ENCODE results near the gene LCTL. TPM values are rescaled to one million over a fixed set of nuclear protein-coding genes. Genes with fewer than 3 reads are reported as not detected.

LCTL gene
- total RNA-seq, 1 experiment from 2014 or later, result not detected

DNA sequence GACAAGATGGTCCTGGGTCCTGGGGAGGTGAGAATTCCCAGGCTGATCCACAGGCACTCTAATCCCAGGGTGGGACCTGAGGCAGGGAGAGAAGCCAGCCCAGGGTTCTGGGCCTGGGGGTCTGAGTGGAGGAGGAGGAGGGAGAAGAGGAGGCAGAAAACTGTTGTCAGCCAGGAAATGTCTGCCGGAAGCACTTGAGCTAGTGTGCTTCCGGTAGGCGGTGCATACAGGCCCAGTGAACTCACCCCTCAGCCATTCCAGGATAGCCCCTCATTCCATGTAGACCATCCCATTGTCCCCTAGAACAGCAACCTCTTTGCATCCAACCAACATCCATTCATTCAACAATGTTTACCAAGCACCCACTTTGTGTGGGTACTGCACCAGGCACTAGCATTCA is 47.9 kb upstream of the LCTL start:
- intact Hi-C loops (cut with micrococcal nuclease; ENCODE audit: unreplicated experiment), result no loop called here
- no peaks in the 10 kb centered on the region for H3K36me3 ChIP-seq (ENCODE audit: insufficient read depth, low read length, poor library complexity, severe bottlenecking)
- TF ChIP-seq, protein P1, sequence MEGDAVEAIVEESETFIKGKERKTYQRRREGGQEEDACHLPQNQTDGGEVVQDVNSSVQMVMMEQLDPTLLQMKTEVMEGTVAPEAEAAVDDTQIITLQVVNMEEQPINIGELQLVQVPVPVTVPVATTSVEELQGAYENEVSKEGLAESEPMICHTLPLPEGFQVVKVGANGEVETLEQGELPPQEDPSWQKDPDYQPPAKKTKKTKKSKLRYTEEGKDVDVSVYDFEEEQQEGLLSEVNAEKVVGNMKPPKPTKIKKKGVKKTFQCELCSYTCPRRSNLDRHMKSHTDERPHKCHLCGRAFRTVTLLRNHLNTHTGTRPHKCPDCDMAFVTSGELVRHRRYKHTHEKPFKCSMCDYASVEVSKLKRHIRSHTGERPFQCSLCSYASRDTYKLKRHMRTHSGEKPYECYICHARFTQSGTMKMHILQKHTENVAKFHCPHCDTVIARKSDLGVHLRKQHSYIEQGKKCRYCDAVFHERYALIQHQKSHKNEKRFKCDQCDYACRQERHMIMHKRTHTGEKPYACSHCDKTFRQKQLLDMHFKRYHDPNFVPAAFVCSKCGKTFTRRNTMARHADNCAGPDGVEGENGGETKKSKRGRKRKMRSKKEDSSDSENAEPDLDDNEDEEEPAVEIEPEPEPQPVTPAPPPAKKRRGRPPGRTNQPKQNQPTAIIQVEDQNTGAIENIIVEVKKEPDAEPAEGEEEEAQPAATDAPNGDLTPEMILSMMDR (conservative IDR thresholded peaks at IDR 0.05; ENCODE audit: low read depth, low read length), result no peak
- no peak for TF ChIP-seq EZH2 (IDR thresholded peaks at IDR 0.05; ENCODE audit: borderline replicate concordance, low read depth, low read length, poor library complexity, severe bottlenecking)
- POLR2A ChIA-PET (ENCODE audit: low non-redundant PET), result no interaction called here
- DNase-seq (ENCODE audit: low spot score), result no peak
- H3K27ac ChIP-seq (ENCODE audit: low read depth, low read length, poor library complexity, severe bottlenecking), result no peak overlapping the region
- no peak overlapping the region for H3K4me3 ChIP-seq (ENCODE audit: low read depth, low read length, poor library complexity, severe bottlenecking)
- H3K4me1 ChIP-seq (ENCODE audit: insufficient read depth, low read length, poor library complexity, severe bottlenecking), result no peaks in the 10 kb centered on the region
- CTCF ChIA-PET, result no interaction called here
- H3K27me3 ChIP-seq (replicated peaks; ENCODE audit: insufficient read depth, low read depth, low read length, poor library complexity), result no peaks in the 10 kb centered on the region
- no peaks in the 10 kb centered on the region for H3K9me3 ChIP-seq (ENCODE audit: low read depth, low read length, poor library complexity, severe bottlenecking)
- BruUV-seq (replicated peaks), result no TSS peak

DNA sequence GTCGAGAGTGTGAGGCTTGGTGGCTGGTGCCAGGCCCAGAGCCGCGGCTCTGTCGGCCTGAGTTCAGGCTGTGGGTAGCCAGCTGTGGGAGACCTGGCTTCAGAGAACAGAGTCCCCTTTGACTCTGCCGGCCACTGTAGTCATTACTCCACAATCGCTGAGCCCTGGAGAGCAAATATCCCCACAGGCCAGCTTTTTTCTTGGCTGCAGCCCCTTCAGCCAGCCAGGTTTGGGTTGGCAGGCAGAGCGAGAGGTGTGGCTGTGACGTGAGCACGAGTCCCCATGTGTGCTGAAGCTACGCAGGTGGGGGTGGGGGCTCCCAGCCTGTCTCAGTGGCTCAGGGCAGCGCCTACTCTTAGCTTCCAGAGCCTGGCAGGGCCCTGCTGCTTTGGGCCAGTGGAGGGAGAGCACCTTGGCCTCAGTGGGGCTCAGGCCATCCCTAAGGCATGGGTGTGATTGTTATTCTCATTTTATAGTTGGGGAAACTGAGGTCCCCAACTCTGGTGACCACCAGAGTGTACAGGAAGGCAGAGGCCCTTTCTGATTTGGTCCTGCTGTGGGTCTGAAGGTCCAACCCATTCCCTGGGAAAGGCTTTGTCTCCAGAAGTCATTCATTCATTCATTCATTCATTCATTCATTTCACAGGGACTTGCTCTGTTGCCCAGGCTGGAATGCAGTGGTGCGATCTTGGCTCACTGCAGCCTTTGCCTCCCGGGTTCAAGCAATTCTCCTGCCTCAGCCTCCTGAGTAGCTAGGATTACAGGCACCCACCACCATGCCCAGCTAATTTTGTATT is 45.7 kb upstream of the LCTL start:
- intact Hi-C loops (cut with micrococcal nuclease; ENCODE audit: unreplicated experiment), result no loop called here
- no peaks in the 10 kb centered on the region for H3K27me3 ChIP-seq (replicated peaks; ENCODE audit: insufficient read depth, low read depth, low read length, poor library complexity)
- CTCF ChIA-PET, result interaction anchor here (1.2 kb wide), 1 partner anchor 240 kb away, joined by 3 read pairs; no protein-coding TSS in a partner anchor
- H3K9me3 ChIP-seq (ENCODE audit: low read depth, low read length, poor library complexity, severe bottlenecking), result no peaks in the 10 kb centered on the region
- no peaks in the 10 kb centered on the region for H3K36me3 ChIP-seq (ENCODE audit: insufficient read depth, low read length, poor library complexity, severe bottlenecking)
- no peak overlapping the region for H3K27ac ChIP-seq (ENCODE audit: low read depth, low read length, poor library complexity, severe bottlenecking)
- POLR2A ChIA-PET (ENCODE audit: low non-redundant PET), result no interaction called here
- H3K4me1 ChIP-seq (ENCODE audit: insufficient read depth, low read length, poor library complexity, severe bottlenecking), result no peaks in the 10 kb centered on the region
- no peak for DNase-seq (ENCODE audit: low spot score)
- BruUV-seq (replicated peaks), result no TSS peak
- H3K4me3 ChIP-seq (ENCODE audit: low read depth, low read length, poor library complexity, severe bottlenecking), result no peak overlapping the region
- TF ChIP-seq, protein P1 (conservative IDR thresholded peaks at IDR 0.05; ENCODE audit: low read depth, low read length), result no peak
- no peak for TF ChIP-seq EZH2 (IDR thresholded peaks at IDR 0.05; ENCODE audit: borderline replicate concordance, low read depth, low read length, poor library complexity, severe bottlenecking)

DNA sequence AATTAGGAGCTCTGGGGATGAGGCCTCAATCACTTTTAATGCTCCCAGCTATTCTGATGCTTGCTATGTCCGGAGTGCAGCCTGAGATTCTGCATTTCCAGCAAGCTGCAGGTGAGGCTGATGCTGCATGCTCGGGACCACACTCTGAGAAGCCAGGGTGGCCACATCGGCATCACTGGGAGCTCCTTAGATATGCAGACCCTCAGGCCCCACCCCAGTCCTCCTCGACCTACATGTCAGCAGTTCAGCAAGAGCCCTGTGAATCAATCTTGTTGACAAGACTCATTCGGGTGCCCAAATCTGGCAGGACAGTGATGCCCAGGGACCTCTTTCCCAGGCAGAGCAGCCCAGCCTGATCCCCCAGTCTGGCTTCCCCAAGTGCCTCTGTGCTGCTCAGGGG is 44.1 kb upstream of the LCTL start:
- Histone ChIP-seq H3K4me1 (ENCODE audit: insufficient read depth, low read length, poor library complexity, severe bottlenecking) (no peaks in the 10 kb centered on the region), H3K9me3 (ENCODE audit: low read depth, low read length, poor library complexity, severe bottlenecking) (no peaks in the 10 kb centered on the region), H3K4me3 (ENCODE audit: low read depth, low read length, poor library complexity, severe bottlenecking) (no peak overlapping the region), H3K27ac (ENCODE audit: low read depth, low read length, poor library complexity, severe bottlenecking) (no peak overlapping the region), H3K27me3 (replicated peaks; ENCODE audit: insufficient read depth, low read depth, low read length, poor library complexity) (no peaks in the 10 kb centered on the region), H3K36me3 (ENCODE audit: insufficient read depth, low read length, poor library complexity, severe bottlenecking) (no peaks in the 10 kb centered on the region)
- ChIA-PET CTCF (no interaction called here), POLR2A (ENCODE audit: low non-redundant PET) (no interaction called here)
- TF ChIP-seq, protein P1 (conservative IDR thresholded peaks at IDR 0.05; ENCODE audit: low read depth, low read length), result no peak
- no peak for TF ChIP-seq EZH2 (IDR thresholded peaks at IDR 0.05; ENCODE audit: borderline replicate concordance, low read depth, low read length, poor library complexity, severe bottlenecking)
- no TSS peak for BruUV-seq (replicated peaks)
- DNase-seq (ENCODE audit: low spot score), result no peak
- intact Hi-C loops (cut with micrococcal nuclease; ENCODE audit: unreplicated experiment), result no loop called here

Data from A673 (cell line).